ENCODE results near the gene C21orf58.

The C21orf58 gene

GRCh38 chr21:46354046-46354445 is 30.4 kb upstream of the C21orf58 start:
- no peak for DNase-seq (ENCODE audit: low read depth in 2 of 3, low spot score in 2 of 3)

GRCh38 chr21:46352913-46353312 is 29.2 kb upstream of the C21orf58 start:
- no peak for DNase-seq (ENCODE audit: low read depth in 2 of 3, low spot score in 2 of 3)

GRCh38 chr21:46352164-46352515 is 28.5 kb upstream of the C21orf58 start:
- DNase-seq (ENCODE audit: low read depth in 2 of 3, low spot score in 2 of 3): no peak

GRCh38 chr21:46351476-46352163 is 27.9 kb upstream of the C21orf58 start:
- no peak for DNase-seq (ENCODE audit: low read depth in 2 of 3, low spot score in 2 of 3)

GRCh38 chr21:46350981-46351380 is 27.3 kb upstream of the C21orf58 start:
- DNase-seq (ENCODE audit: low read depth in 2 of 3, low spot score in 2 of 3): no peak

- DNase-seq (ENCODE audit: low read depth in 2 of 3, low spot score in 2 of 3): no peak
These were observed 26.9 kb upstream of the C21orf58 start for GRCh38 chr21:46350571-46350970.

- DNase-seq (ENCODE audit: low read depth in 2 of 3, low spot score in 2 of 3): no peak
These were observed 25.6 kb upstream of the C21orf58 start for GRCh38 chr21:46349134-46349760.

- no peak for DNase-seq (ENCODE audit: low read depth in 2 of 3, low spot score in 2 of 3)
These were observed 24.2 kb upstream of the C21orf58 start for GRCh38 chr21:46347791-46348381.

GRCh38 chr21:46347203-46347550 is 23.5 kb upstream of the C21orf58 start:
- DNase-seq (ENCODE audit: low read depth in 2 of 3, low spot score in 2 of 3): no peak

- DNase-seq (ENCODE audit: low read depth in 2 of 3, low spot score in 2 of 3): no peak
These were observed 22.9 kb upstream of the C21orf58 start for GRCh38 chr21:46346296-46347202.

- DNase-seq (ENCODE audit: low read depth in 2 of 3, low spot score in 2 of 3): no peak
These were observed 22.2 kb upstream of the C21orf58 start for GRCh38 chr21:46345861-46346260.

GRCh38 chr21:46344219-46344915 is 20.7 kb upstream of the C21orf58 start:
- no peak for DNase-seq (ENCODE audit: low read depth in 2 of 3, low spot score in 2 of 3)

- no peak for DNase-seq (ENCODE audit: low read depth in 2 of 3, low spot score in 2 of 3)
These were observed 17.3 kb upstream of the C21orf58 start for GRCh38 chr21:46340998-46341397.

GRCh38 chr21:46336603-46337002 is 12.9 kb upstream of the C21orf58 start:
- DNase-seq (ENCODE audit: low read depth in 2 of 3, low spot score in 2 of 3): no peak

GRCh38 chr21:46334351-46335140 is 10.9 kb upstream of the C21orf58 start:
- DNase-seq (ENCODE audit: low read depth in 2 of 3, low spot score in 2 of 3): no peak

- no peak for DNase-seq (ENCODE audit: low read depth in 2 of 3, low spot score in 2 of 3)
These were observed 6.1 kb upstream of the C21orf58 start for GRCh38 chr21:46329796-46330195.

- DNase-seq (ENCODE audit: low read depth in 2 of 3, low spot score in 2 of 3): no peak
These were observed 4.5 kb upstream of the C21orf58 start for GRCh38 chr21:46328151-46328550.

- DNase-seq (ENCODE audit: low read depth in 2 of 3, low spot score in 2 of 3): no peak
These were observed 4.0 kb upstream of the C21orf58 start for GRCh38 chr21:46327711-46328110.

- DNase-seq (ENCODE audit: low read depth in 2 of 3, low spot score in 2 of 3): no peak
These were observed 2.5 kb upstream of the C21orf58 start for GRCh38 chr21:46326110-46326703.

All from activated CD8-positive, alpha-beta memory T cell treated with anti-CD3 and anti-CD28 coated beads for 48 hours (primary cell).